Heart left ventricle (tissue), 16 donors: ENCODE measurements around the gene KDM3A. TPM values are rescaled to one million over a fixed set of nuclear protein-coding genes. Genes with fewer than 3 reads are reported as not detected.

Experiments
- ATAC-seq, 4 donors: fragments of 200-7000 bp; cut with Tn5 transposase; one replicate each; pipeline ENCODE4 v1.9.1; 2020 to 2022; ENCODE audit warnings: moderate library complexity in 4 of 4, mild to moderate bottlenecking in 3 of 4, moderate number of reproducible peaks in 1 of 4
- DNase-seq, 5 donors: peaks; one replicate each; pipeline ENCODE4 v3.0.0-alpha.2; 2020
- H3K27ac ChIP-seq, 12 donors: fragments of 200-600 bp; sonication (generic) in 4 of 12; one replicate each; pipeline versions ENCODE4 v1.5.0 to v1.8.0; 2016 to 2022; ENCODE audit warnings: mild to moderate bottlenecking in 2 of 12
- H3K27me3 ChIP-seq, 9 donors: fragments of 200-600 bp; sonication (generic) in 2 of 9; one replicate each; pipeline versions ENCODE4 v1.5.1 to v1.8.0; 2016 to 2022; ENCODE audit warnings: mild to moderate bottlenecking in 3 of 9
- H3K36me3 ChIP-seq, 9 donors: fragments of 200-600 bp; sonication (generic) in 2 of 9; one replicate each; pipeline versions ENCODE4 v1.5.0 to v1.8.0; 2018 to 2022; ENCODE audit warnings: mild to moderate bottlenecking in 2 of 9
- H3K4me1 ChIP-seq, 12 donors: fragments of 200-600 bp; sonication (generic) in 4 of 12; one replicate each; pipeline versions ENCODE4 v1.5.0 to v1.8.0; 2016 to 2022; ENCODE audit warnings: mild to moderate bottlenecking in 3 of 12
- H3K4me3 ChIP-seq, 12 donors: fragments of 200-600 bp; sonication (generic) in 4 of 12; one replicate each; pipeline versions ENCODE4 v1.5.0 to v1.8.0; 2017 to 2022; ENCODE audit warnings: mild to moderate bottlenecking in 9 of 12, moderate library complexity in 4 of 12
- H3K9me3 ChIP-seq, 12 donors: fragments of 200-600 bp; sonication (generic) in 4 of 12; one replicate each; pipeline versions ENCODE4 v1.5.0 to v1.8.0; 2016 to 2022; ENCODE audit warnings: mild to moderate bottlenecking in 1 of 12
- POLR2A ChIP-seq, 2 donors: fragments of 450-650 bp; IDR thresholded peaks; one replicate each; pipeline ENCODE4 v1.6.1; 2017; ENCODE audit warnings: antibody characterized with exemption in 2 of 2, mild to moderate bottlenecking in 2 of 2, moderate library complexity in 2 of 2
- WGBS, 4 donors: extraction: QIAGEN DNeasy Blood & Tissue Kit in 2 of 4; methylation state at CpG; one replicate each; pipeline versions ENCODE4 v1.1.5 to v1.1.7; 2013 to 2018; 5-methylcytosine and 5-hydroxymethylcytosine counted together
- intact Hi-C, 10 donors: fragments of 100-400 bp; cut with DNase I; formaldehyde crosslinking; loops; one replicate each; pipeline versions ENCODE4 v1.11.1 to v1.14.2; 2022
- polyA plus RNA-seq, 2 donors: library from polyadenylated mRNA; stranded (reverse); fragments of 200-250 nt; gene quantifications; one replicate each; pipeline ENCODE4 v1.2.3, GENCODE V29; 2013
- total RNA-seq, 9 donors: library from RNA; depleted of rRNA in 2 of 9; stranded (reverse); fragments of >200 nt in 2 of 9; fragmentation: NEBNext Ultra II Directional in 3 of 9; extraction: Animal tissue kit (Norgen Biotek cat#: 25700) in 3 of 9; gene quantifications; one replicate each; pipeline versions ENCODE4 v1.1.0 to v1.2.4, GENCODE V29; 2016 to 2023
- TF ChIP-seq, protein P1 (sequence below), 12 donors: fragments of 200-600 bp; sonication (generic) in 4 of 12; IDR thresholded peaks; one replicate each; pipeline versions ENCODE4 v1.5.0 to v1.8.0; 2018 to 2022; ENCODE audit warnings: antibody characterized with exemption in 12 of 12, mild to moderate bottlenecking in 5 of 12
- donor health status: ischemic (EF 13 %, LVEDD 7.1; RV severe dilation, severe dysfunction).
- donor health status: healthy with polysubstance abuse.
- donor health status: DM: no; HTN: yes; CAD: no.
- donor health status: DM: no; HTN: no; CAD: no.
- donor health status: ischemic (EF 25% LVEDD 6.9; RV normal size, moderate dysfunction).
- donor health status: ischemic (EF 25% LVEDD 5.7; RV mildly dilated, moderate dysfunction).
- donor health status: healthy.
- donor health status: DM: yes; HTN: yes; CAD: no.
- donor health status: ischemic (EF 35%, LVEDD 5.7; RV mildly dilated, moderate dysfunction).
- donor health status: nonischemic (EF 11% LVEDD 7.7; RV severe dilation, severe dysfunction).
- donor health status: DM: yes; HTN: yes; CAD: no.
- donor health status: PGD.
- donor health status: ischemic (EF 29% LVEDD 5.4; RV normal size, mild dysfunction).
- donor health status: nonischemic (EF 23%, LVEDD 6.1; RV moderate dilation, normal function).

KDM3A gene
- total and polyA plus RNA-seq, 11 donors = 13.5 to 44.0 (median 32.5) TPM

DNA sequence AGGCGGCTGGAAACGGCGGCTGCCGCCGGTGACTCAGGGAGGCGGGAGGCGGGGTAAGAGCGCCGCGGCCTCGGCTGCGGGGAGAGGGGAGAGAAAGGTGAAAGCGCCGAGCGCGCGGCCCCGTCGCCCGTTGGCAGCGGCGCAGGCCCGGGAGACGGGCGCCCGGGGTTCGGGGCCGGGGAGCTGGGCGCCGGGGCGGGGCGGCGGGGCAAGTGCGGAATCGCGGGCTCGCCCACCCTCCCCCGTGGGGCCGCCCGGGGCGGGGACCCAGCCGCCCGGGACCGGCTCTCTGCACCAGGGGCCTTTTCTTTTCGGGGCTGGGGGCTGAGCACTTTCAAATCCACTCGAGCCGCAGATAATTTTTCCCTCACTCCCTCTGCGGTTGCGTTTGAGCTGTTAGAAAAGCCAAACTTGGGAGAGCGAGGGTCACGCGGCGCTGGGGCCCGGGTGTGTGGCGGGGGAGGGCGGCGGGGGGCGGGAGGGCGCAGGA lies 266 bp downstream of the KDM3A start:
- ATAC-seq = no peak
- intact Hi-C loops = loop anchor here in 6 of 10 donors (1.0 to 10.0 kb wide), 11 partner anchors 43 to 247 kb away; partner anchors contain the start of genes IMMT (in 4 of the 6), MRPL35 (in 4 of the 6), CHMP3 (in 3 of the 6) and RNF103 (in 2 of the 6)

DNA sequence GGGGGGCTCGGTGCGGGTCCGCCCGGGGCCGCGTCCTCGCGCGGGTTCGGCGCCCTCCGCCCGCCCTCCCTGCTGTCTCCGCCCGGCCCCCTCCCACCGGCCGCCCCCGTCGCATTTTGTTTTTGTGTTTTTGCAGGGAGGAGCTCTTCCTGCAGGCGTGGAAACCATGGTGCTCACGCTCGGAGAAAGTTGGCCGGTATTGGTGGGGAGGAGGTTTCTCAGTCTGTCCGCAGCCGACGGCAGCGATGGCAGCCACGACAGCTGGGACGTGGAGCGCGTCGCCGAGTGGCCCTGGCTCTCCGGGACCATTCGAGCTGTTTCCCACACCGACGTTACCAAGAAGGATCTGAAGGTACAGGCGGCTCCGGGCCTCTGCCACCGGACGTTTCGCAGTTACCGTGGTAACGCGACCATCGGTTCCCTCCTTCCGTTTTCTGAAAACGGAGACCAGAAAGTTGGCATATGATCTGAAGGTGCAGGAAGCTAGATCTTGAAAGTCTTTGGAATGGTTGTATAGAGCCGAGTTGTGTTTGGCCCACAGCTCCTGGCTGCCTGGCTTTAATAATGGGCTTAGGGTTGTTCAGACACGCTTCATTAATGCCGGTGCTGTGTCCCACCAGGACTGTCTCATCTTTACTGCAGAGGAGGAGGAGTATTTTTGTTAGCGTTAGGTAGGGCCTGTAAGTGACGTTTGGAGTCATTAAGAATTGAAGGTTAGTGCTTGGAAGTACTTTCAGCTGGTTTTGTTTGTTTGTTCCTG lies 891 bp downstream of the KDM3A start:
- TF ChIP-seq POLR2A (IDR thresholded peaks at IDR 0.05) = no peak
- TF ChIP-seq, protein P1, sequence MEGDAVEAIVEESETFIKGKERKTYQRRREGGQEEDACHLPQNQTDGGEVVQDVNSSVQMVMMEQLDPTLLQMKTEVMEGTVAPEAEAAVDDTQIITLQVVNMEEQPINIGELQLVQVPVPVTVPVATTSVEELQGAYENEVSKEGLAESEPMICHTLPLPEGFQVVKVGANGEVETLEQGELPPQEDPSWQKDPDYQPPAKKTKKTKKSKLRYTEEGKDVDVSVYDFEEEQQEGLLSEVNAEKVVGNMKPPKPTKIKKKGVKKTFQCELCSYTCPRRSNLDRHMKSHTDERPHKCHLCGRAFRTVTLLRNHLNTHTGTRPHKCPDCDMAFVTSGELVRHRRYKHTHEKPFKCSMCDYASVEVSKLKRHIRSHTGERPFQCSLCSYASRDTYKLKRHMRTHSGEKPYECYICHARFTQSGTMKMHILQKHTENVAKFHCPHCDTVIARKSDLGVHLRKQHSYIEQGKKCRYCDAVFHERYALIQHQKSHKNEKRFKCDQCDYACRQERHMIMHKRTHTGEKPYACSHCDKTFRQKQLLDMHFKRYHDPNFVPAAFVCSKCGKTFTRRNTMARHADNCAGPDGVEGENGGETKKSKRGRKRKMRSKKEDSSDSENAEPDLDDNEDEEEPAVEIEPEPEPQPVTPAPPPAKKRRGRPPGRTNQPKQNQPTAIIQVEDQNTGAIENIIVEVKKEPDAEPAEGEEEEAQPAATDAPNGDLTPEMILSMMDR (IDR thresholded peaks at IDR 0.05) = no peak
- WGBS, 4 donors = 0 to 1% (median 1%) methylated on average over 23 to 53 of the region's 53 CpGs
- Histone ChIP-seq H3K27ac (peak overlapping the region; percentile 91 to 99 (median 96)), H3K9me3 (peaks cover 0 to 35% (median 30%) of the 10 kb centered on the region in 12 donors), H3K27me3 (no peaks in the 10 kb centered on the region), H3K36me3 (peaks cover 0 to 35% (median 24%) of the 10 kb centered on the region in 9 donors), H3K4me3 (peak overlapping the region; percentile 67 to 97 (median 76)), H3K4me1 (peaks cover 0 to 46% (median 37%) of the 10 kb centered on the region in 12 donors)
- DNase-seq (peak; percentile 65 to 79 (median 69)), ATAC-seq (peak in 3 of 4 donors; percentile 11)
- intact Hi-C loops = loop anchor here in 6 of 10 donors (1.0 to 10.0 kb wide), 11 partner anchors 43 to 247 kb away; partner anchors contain the start of genes IMMT (in 4 of the 6), MRPL35 (in 4 of the 6), CHMP3 (in 3 of the 6) and RNF103 (in 2 of the 6)

More for the DNA sequence above, 266 bp downstream of the KDM3A start:
- H3K4me3 ChIP-seq = peak overlapping the region; percentile 67 to 97 (median 76)
- peaks cover 0 to 42% (median 35%) of the 10 kb centered on the region in 12 donors for H3K4me1 ChIP-seq
- H3K36me3 ChIP-seq = peaks cover 0 to 29% (median 18%) of the 10 kb centered on the region in 9 donors
- no peak for DNase-seq
- H3K9me3 ChIP-seq = peaks cover 0 to 39% (median 30%) of the 10 kb centered on the region in 12 donors
- H3K27me3 ChIP-seq = no peaks in the 10 kb centered on the region
- TF ChIP-seq POLR2A (IDR thresholded peaks at IDR 0.05) = peak in 1 of 2 donors; percentile 67
- TF ChIP-seq, protein P1 (IDR thresholded peaks at IDR 0.05) = no peak
- WGBS, 4 donors = 0 to 1% (median 0%) methylated on average over 1 to 59 of the region's 59 CpGs
- H3K27ac ChIP-seq = peak overlapping the region; percentile 91 to 99 (median 96)

DNA sequence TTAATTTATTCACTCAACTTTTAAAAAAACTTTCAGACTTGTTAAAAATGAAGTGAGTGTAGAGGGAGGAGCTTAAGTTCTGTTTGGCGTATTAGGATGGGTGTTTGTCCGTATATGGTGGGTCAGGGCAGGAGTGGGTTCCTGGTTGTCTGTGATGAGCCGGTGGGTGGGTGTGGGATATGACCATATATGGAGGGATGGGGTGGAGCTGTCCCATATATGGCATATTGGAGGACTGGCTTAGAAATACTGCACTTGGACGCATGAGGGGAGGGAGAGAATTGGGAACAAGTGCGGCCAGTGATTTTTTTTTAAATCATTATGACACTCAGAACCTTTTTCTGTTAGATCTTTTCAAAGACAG lies 1.5 kb downstream of the KDM3A start:
- TF ChIP-seq, protein P1 (IDR thresholded peaks at IDR 0.05) = no peak
- TF ChIP-seq POLR2A (IDR thresholded peaks at IDR 0.05) = peak in 1 of 2 donors; percentile 62
- H3K36me3 ChIP-seq = peaks cover 0 to 41% (median 30%) of the 10 kb centered on the region in 9 donors
- ATAC-seq = peak; percentile 72 to 90 (median 84)
- peak overlapping the region; percentile 91 to 99 (median 96) for H3K27ac ChIP-seq
- no peaks in the 10 kb centered on the region for H3K27me3 ChIP-seq
- H3K4me1 ChIP-seq = peaks cover 0 to 52% (median 41%) of the 10 kb centered on the region in 12 donors
- H3K4me3 ChIP-seq = peak overlapping the region; percentile 67 to 97 (median 76)
- intact Hi-C loops = loop anchor here in 6 of 10 donors (5.0 to 10.0 kb wide), 8 partner anchors 45 to 248 kb away; partner anchors contain the start of genes IMMT (in 4 of the 6), MRPL35 (in 4 of the 6), CHMP3 (in 2 of the 6) and RNF103 (in 1 of the 6)
- 0 to 2% (median 1%) methylated on average over 5 of the region's 5 CpGs for WGBS, 4 donors
- peak; percentile 82 to 89 (median 87) for DNase-seq
- peaks cover 0 to 30% (median 28%) of the 10 kb centered on the region in 12 donors for H3K9me3 ChIP-seq
